ENCODE data around the gene NAP1L4. TPM values are rescaled to one million over a fixed set of nuclear protein-coding genes. Genes with fewer than 3 reads are reported as not detected.
A peak's percentile ranks its signal among the peaks of the same experiment; 100 is the strongest.

Gene NAP1L4
- total and polyA plus RNA-seq, 4 donors = 65.4 to 109 (median 83.2) TPM

DNA sequence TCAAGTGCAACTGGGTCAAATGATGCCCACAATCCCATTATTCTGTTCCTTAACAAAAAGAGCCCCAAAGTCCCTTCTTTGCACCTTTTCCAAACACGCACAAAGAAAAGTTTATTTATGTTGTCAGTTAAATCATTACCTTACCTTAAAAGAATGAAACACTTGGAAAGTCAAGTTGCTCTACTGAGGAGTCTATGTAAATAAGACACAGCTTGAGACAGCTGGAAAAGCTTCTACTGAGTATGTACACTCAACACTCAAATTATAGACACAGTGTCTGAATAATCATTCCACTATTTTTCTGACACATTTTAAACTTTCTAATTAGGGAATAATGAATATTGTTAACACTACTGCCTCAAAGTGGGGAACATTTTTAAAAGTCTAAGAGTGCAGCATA is 41.3 kb downstream of the NAP1L4 start:
- H3K36me3 ChIP-seq (ENCODE audit: control insufficient read depth in 1 of 2, insufficient read depth in 2 of 2, low read length in 1 of 2) = peaks cover 5 to 14% of the 10 kb centered on the region in 2 donors
- no peak overlapping the region for H3K27ac ChIP-seq (ENCODE audit: low read depth in 1 of 2, low read length in 2 of 2)
- no peak overlapping the region for H3K4me3 ChIP-seq (ENCODE audit: low read length in 2 of 2)
- ATAC-seq (ENCODE audit: low FRiP score) (no peak), DNase-seq (no peak)
- H3K4me1 ChIP-seq (ENCODE audit: control insufficient read depth in 1 of 2, insufficient read depth in 2 of 2, low read length in 2 of 2) = no peaks in the 10 kb centered on the region
- 33 to 48% methylated on average over 1 of the region's 1 CpG for WGBS, 2 donors
- intact Hi-C loops (cut with DNase I) = no loop called here
- H3K9me3 ChIP-seq (ENCODE audit: control insufficient read depth, low read length) = no peaks in the 10 kb centered on the region
- no peaks in the 10 kb centered on the region for H3K27me3 ChIP-seq (ENCODE audit: control insufficient read depth in 1 of 2, insufficient read depth in 2 of 2, low read length in 1 of 2)

DNA sequence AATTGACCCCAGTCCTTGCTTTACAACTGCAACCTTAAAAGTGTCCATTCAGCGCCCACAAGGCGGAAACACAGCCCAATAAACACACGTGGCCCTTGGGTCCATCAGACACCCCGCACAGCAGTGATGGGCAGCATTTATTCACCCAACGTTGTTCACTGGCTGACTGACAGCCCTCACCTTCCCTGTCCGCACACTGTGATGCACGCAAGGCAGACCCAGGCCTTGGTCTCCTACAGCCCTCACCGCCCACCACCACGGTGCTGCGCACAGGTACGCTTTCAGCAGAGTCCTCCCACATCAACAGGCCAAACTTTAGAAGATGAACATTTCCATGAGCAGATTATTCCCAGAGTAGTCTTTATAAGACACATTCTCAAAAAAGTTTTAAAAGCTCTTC is 42.2 kb downstream of the NAP1L4 start:
- no peak for ATAC-seq (ENCODE audit: low FRiP score)
- Histone ChIP-seq H3K4me3 (ENCODE audit: low read length in 2 of 2) (no peak overlapping the region), H3K27ac (ENCODE audit: low read depth in 1 of 2, low read length in 2 of 2) (no peak overlapping the region), H3K9me3 (ENCODE audit: control insufficient read depth, low read length) (no peaks in the 10 kb centered on the region), H3K4me1 (ENCODE audit: control insufficient read depth in 1 of 2, insufficient read depth in 2 of 2, low read length in 2 of 2) (no peaks in the 10 kb centered on the region), H3K36me3 (ENCODE audit: control insufficient read depth in 1 of 2, insufficient read depth in 2 of 2, low read length in 1 of 2) (peaks cover 2 to 14% of the 10 kb centered on the region in 2 donors), H3K27me3 (ENCODE audit: control insufficient read depth in 1 of 2, insufficient read depth in 2 of 2, low read length in 1 of 2) (no peaks in the 10 kb centered on the region)
- DNase-seq = no peak
- intact Hi-C loops (cut with DNase I) = loop anchor here in 1 of 2 donors (5.0 kb wide), 1 partner anchor 42 kb away; the partner anchor contains the start of gene NAP1L4
- WGBS, 2 donors = 92% methylated on average over 11 of the region's 11 CpGs

DNA sequence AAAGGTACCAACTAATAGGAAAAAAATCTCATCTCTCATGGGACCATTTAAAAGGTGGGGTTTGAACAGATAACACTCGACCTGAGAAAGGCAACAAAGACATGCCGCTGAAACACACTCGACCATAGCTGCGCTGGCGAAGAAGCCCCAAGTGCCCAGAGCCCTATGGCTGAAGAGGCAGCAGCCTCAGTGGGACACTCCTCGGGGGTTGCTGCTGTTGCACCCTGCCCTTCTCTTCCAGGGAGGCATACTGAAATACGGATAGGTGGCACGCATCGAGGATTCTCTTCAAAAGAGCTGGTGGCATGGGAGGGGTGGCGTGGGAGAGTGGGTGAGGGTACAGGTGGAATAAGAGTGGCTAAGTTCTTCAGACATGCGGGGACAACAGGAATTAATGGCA is 44.4 kb downstream of the NAP1L4 start:
- no peaks in the 10 kb centered on the region for H3K9me3 ChIP-seq (ENCODE audit: control insufficient read depth, low read length)
- H3K27me3 ChIP-seq (ENCODE audit: control insufficient read depth in 1 of 2, insufficient read depth in 2 of 2, low read length in 1 of 2) = no peaks in the 10 kb centered on the region
- no peak overlapping the region for H3K27ac ChIP-seq (ENCODE audit: low read depth in 1 of 2, low read length in 2 of 2)
- WGBS, 2 donors = 90 to 94% methylated on average over 11 of the region's 11 CpGs
- intact Hi-C loops (cut with DNase I) = loop anchor here in 1 of 2 donors (5.0 kb wide), 1 partner anchor 45 kb away; the partner anchor contains the start of gene NAP1L4
- no peak overlapping the region for H3K4me3 ChIP-seq (ENCODE audit: low read length in 2 of 2)
- H3K4me1 ChIP-seq (ENCODE audit: control insufficient read depth in 1 of 2, insufficient read depth in 2 of 2, low read length in 2 of 2) = no peaks in the 10 kb centered on the region
- no peak for ATAC-seq (ENCODE audit: low FRiP score)
- no peak for DNase-seq
- peaks cover 0 to 13% of the 10 kb centered on the region in 2 donors for H3K36me3 ChIP-seq (ENCODE audit: control insufficient read depth in 1 of 2, insufficient read depth in 2 of 2, low read length in 1 of 2)

DNA sequence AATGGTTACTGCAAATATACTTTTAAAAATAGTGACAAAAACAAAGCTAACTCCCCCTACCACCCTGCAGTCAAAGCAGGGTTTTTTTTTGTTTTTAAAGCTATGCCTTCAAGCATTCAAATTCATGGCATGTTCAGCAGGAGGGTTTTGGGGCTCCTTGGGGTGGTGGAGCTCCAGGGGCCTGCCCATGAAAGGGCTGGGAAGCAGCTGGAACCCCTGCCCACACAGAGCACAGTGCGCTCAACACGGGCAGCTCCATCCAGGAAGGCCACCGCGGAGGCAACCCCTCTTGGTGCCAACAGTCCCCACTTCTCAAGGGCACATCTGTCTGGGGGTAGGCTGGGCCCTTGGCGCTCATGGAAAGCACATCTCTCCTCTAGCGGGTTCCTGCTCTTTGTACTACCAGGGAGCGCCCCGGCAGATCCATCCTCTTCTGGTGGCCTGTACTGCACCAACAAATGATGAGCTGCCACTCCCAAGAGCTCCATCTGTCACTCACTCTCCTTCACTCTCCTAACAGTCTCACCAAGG is 46.3 kb downstream of the NAP1L4 start:
- peak overlapping the region in 1 of 2 donors; percentile 37 for H3K27ac ChIP-seq (ENCODE audit: low read depth in 1 of 2, low read length in 2 of 2)
- no peaks in the 10 kb centered on the region for H3K9me3 ChIP-seq (ENCODE audit: control insufficient read depth, low read length)
- WGBS, 2 donors = 51 to 67% methylated on average over 8 of the region's 8 CpGs
- H3K27me3 ChIP-seq (ENCODE audit: control insufficient read depth in 1 of 2, insufficient read depth in 2 of 2, low read length in 1 of 2) = no peaks in the 10 kb centered on the region
- intact Hi-C loops (cut with DNase I) = loop anchor here in 1 of 2 donors (5.0 kb wide), 1 partner anchor 46 kb away; the partner anchor contains the start of gene NAP1L4
- DNase-seq (peak in 1 of 2 donors; percentile 72), ATAC-seq (ENCODE audit: low FRiP score) (no peak)
- H3K4me3 ChIP-seq (ENCODE audit: low read length in 2 of 2) = no peak overlapping the region
- H3K4me1 ChIP-seq (ENCODE audit: control insufficient read depth in 1 of 2, insufficient read depth in 2 of 2, low read length in 2 of 2) = no peaks in the 10 kb centered on the region
- H3K36me3 ChIP-seq (ENCODE audit: control insufficient read depth in 1 of 2, insufficient read depth in 2 of 2, low read length in 1 of 2) = peaks cover 0 to 7% of the 10 kb centered on the region in 2 donors

DNA sequence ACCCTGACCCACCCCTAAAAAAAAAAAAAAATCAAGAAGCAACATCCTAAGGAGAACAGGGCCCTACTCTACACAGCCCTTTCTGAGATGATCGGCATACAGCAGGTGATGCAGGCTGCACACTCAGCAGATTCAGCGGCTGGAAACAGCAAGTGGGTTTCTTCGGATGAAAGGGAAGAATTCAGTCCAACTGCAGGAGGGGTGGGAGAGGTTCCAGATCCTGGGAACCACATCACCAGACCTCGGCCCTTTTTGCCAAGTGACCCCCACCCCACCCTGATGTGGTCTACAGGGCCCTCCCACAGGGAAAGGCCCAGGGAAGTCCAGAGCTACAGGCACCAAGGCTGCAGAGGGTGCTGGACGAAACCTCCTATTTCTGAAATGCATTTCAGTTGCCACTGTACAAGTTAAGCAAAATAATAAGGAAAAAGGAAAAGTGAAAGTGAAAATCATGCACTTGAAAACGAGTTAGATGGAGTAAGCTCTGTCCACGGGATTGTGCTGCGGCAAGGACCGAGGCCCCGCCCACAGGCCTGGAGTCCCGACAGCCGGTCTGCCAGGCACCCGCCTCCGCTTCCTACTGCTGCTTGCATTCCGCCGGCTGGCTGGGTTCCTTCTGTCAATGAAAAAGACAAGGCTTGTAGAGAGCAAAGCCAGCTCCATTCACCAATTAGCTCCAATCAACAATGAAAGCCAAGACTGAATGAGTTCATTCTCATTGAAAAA is 46.9 kb downstream of the NAP1L4 start:
- no peaks in the 10 kb centered on the region for H3K4me1 ChIP-seq (ENCODE audit: control insufficient read depth in 1 of 2, insufficient read depth in 2 of 2, low read length in 2 of 2)
- no peaks in the 10 kb centered on the region for H3K9me3 ChIP-seq (ENCODE audit: control insufficient read depth, low read length)
- H3K27ac ChIP-seq (ENCODE audit: low read depth in 1 of 2, low read length in 2 of 2) = no peak overlapping the region
- 8 to 11% methylated on average over 16 of the region's 16 CpGs for WGBS, 2 donors
- H3K4me3 ChIP-seq (ENCODE audit: low read length in 2 of 2) = no peak overlapping the region
- ATAC-seq (ENCODE audit: low FRiP score) = peak; percentile 90
- peak; percentile 96 for DNase-seq
- H3K36me3 ChIP-seq (ENCODE audit: control insufficient read depth in 1 of 2, insufficient read depth in 2 of 2, low read length in 1 of 2) = peaks cover 0 to 7% of the 10 kb centered on the region in 2 donors
- intact Hi-C loops (cut with DNase I) = loop anchor here in 1 of 2 donors (5.0 kb wide), 1 partner anchor 47 kb away; the partner anchor contains the start of gene NAP1L4
- no peaks in the 10 kb centered on the region for H3K27me3 ChIP-seq (ENCODE audit: control insufficient read depth in 1 of 2, insufficient read depth in 2 of 2, low read length in 1 of 2)

DNA sequence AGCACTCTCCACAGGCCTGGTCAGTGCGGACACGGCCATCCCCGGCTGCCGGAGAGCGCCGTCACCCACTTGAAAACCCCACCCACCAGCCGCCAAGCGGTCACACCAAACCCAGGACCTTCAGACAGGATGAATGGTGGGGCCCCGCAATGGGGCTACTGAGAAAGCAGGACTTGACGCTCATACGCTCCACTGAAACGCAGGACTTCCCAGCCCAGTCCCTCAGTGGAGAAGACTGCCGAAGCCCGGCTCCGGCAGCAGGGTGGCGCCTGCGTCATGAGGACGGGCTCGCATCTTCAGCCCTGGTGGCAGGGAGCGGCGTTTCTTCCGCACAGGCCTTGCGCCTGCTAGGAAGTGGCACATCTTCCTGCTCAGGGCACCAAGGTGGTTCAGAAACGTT is 47.6 kb downstream of the NAP1L4 start:
- no peak for DNase-seq
- Histone ChIP-seq H3K9me3 (ENCODE audit: control insufficient read depth, low read length) (no peaks in the 10 kb centered on the region), H3K27ac (ENCODE audit: low read depth in 1 of 2, low read length in 2 of 2) (no peak overlapping the region), H3K4me1 (ENCODE audit: control insufficient read depth in 1 of 2, insufficient read depth in 2 of 2, low read length in 2 of 2) (no peaks in the 10 kb centered on the region), H3K27me3 (ENCODE audit: control insufficient read depth in 1 of 2, insufficient read depth in 2 of 2, low read length in 1 of 2) (no peaks in the 10 kb centered on the region), H3K4me3 (ENCODE audit: low read length in 2 of 2) (no peak overlapping the region), H3K36me3 (ENCODE audit: control insufficient read depth in 1 of 2, insufficient read depth in 2 of 2, low read length in 1 of 2) (peaks cover 0 to 5% of the 10 kb centered on the region in 2 donors)
- ATAC-seq (ENCODE audit: low FRiP score) = no peak
- intact Hi-C loops (cut with DNase I) = no loop called here
- 93 to 94% methylated on average over 24 of the region's 24 CpGs for WGBS, 2 donors

DNA sequence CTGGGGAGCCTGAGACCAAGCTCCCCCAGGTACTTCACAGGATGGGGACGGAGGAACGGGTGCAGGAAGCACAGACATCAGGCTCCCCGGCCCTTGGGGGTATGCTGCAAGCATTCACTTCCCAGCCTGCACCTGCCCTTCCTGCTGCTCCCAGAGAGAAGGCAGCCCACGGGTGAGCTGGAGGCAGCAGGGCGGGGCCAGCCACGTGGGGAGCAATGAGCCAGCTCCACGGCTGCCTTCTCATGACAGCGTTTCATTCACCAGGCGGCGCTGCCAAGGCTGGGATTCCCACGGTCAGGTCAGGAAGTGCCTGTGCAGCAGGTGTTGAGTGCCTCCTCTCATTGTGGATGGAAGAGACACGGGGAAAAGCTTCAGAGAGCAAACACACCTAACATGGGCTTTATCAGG is 48.4 kb downstream of the NAP1L4 start:
- ATAC-seq (ENCODE audit: low FRiP score) (no peak), DNase-seq (peak in 1 of 2 donors; percentile 73)
- Histone ChIP-seq H3K4me1 (ENCODE audit: control insufficient read depth in 1 of 2, insufficient read depth in 2 of 2, low read length in 2 of 2) (no peaks in the 10 kb centered on the region), H3K4me3 (ENCODE audit: low read length in 2 of 2) (no peak overlapping the region), H3K27ac (ENCODE audit: low read depth in 1 of 2, low read length in 2 of 2) (no peak overlapping the region), H3K36me3 (ENCODE audit: control insufficient read depth in 1 of 2, insufficient read depth in 2 of 2, low read length in 1 of 2) (peaks cover 0 to 4% of the 10 kb centered on the region in 2 donors), H3K27me3 (ENCODE audit: control insufficient read depth in 1 of 2, insufficient read depth in 2 of 2, low read length in 1 of 2) (no peaks in the 10 kb centered on the region), H3K9me3 (ENCODE audit: control insufficient read depth, low read length) (no peaks in the 10 kb centered on the region)
- intact Hi-C loops (cut with DNase I) = no loop called here
- 74 to 75% methylated on average over 12 of the region's 12 CpGs for WGBS, 2 donors

DNA sequence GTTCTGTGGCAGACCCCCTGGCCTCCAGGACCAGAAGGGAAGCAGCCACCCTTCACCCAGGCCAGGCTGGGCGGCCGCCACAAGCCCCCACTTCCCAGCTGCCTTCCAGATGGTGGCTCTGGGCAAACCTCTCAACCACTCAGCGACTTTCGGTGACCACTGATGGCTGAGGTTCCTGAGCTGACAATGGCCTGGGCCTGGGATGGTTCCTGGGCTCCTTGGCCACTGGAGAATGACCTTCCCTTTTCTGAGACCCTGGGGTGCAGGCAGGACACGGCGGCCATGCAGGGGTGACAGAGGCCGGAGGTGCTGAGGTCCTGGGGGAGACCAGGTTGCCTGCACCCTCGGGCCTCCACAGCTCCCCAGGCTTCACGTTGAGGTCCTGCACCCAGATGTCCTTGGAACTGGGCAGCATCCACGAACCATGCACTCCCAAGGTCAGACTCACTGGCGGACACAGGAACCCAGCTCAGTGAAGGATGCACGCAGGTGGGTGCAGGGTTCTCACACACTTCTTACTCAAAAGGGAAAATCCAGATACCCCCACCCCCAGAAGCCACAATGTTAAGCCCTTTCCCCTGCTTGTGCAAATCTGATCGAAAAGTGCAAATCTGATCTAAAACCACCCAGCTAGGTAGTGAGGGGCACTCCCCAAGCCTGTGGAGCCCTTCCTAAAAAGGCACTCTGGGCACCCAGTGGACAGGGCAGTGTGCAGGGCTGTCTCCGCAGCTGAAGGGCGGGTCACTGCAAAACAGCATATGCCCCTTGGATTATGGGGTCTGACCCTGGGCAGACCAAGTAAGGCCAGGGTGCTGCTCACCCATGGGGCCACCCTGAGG is 49.0 kb downstream of the NAP1L4 start:
- H3K4me1 ChIP-seq (ENCODE audit: control insufficient read depth in 1 of 2, insufficient read depth in 2 of 2, low read length in 2 of 2) = no peaks in the 10 kb centered on the region
- H3K36me3 ChIP-seq (ENCODE audit: control insufficient read depth in 1 of 2, insufficient read depth in 2 of 2, low read length in 1 of 2) = peaks cover 0 to under 1% of the 10 kb centered on the region in 2 donors
- H3K9me3 ChIP-seq (ENCODE audit: control insufficient read depth, low read length) = no peaks in the 10 kb centered on the region
- 79 to 89% methylated on average over 15 of the region's 15 CpGs for WGBS, 2 donors
- DNase-seq (no peak), ATAC-seq (ENCODE audit: low FRiP score) (no peak)
- intact Hi-C loops (cut with DNase I) = no loop called here
- no peak overlapping the region for H3K27ac ChIP-seq (ENCODE audit: low read depth in 1 of 2, low read length in 2 of 2)
- H3K4me3 ChIP-seq (ENCODE audit: low read length in 2 of 2) = no peak overlapping the region
- no peaks in the 10 kb centered on the region for H3K27me3 ChIP-seq (ENCODE audit: control insufficient read depth in 1 of 2, insufficient read depth in 2 of 2, low read length in 1 of 2)

All from aorta (tissue), 5 donors.